Activated CD4-positive, alpha-beta T cell treated with anti-CD3 and anti-CD28 coated beads, Interleukin-2, Interleukin-6, amounts not matched to agents 100 ng/mL and 50 ng/mL, durations not matched to agents 16 hours and 8 hours (primary cell): ENCODE data around the gene S1PR3.

Experiments
- DNase-seq: peaks from one replicate; pipeline ENCODE4 v3.0.0-alpha.2; 2020

S1PR3 gene

DNA sequence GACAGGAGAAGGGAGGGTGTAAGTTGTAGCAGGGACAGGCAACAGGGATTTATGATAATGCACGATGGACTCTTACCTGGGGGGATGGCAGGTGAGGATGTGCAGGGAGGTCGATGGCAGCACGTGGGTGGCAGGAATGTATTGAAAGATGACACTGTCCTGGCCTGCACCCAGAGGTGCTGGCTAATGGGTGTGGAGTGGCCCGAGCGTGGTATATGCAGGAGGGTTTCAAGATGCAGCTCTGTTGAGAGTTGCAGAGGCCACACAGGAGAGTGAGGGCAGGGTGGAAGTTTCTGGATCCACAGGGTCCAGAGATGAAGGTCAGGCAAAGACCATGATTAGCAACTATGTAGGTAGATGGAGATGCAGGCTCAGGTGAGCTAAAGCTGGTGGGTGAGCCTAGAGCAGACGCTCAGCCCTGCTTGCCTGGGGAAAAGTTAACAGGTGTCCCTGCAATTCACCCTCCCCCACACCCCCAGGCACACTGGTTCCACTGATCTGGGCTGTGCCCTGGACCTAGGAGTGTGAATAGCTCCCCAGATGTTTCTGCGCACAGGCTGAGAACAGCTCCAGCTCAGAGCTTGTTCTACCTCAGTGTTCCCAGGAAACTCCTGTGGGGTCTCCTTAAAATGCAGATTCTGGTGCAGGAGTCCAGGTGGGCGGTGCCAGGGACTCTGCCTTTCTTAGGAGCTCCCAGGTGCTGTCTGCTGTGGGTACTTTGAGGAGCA lies 21.5 kb upstream of the S1PR3 start:
- no peak for DNase-seq

DNA sequence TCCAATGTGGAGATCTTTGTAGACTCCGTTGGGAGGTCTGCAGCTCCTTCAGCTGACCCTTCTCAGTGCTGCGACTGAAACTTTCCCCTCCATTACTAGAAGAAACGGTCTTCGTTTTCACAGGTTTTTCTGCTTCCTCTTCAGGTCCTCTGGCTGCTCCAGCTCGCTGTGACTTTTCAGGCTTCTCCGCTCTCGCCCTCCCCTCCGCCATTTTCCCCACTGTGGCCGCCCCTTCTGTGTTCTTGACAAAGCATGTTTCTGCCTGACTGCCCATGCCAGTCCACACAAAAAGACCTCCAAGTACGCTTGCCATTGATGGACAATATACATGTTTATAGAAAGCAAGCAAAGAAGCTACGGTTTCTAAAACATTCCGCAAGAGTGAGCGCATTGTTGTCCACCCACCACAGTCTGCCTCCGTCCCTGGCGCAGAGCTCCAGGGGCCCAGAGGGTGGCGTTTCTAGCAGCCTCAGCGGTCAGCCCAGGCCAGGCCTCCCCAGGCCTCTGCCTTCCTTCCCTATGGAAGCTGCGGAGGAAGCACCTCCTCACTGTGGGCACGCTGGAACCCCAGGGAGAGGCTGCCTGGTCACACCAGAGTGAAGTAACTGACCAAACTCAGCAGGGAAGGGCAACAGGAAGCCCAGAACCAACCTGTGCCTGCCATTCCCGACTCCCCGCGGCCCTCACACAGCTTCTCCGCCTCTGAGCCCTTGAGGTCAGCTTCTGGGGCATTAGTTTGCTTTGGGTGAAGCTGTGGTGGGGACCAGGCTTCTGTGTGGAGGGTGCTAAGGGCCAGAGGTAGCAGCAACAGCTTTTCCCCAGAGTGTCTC lies 19.9 kb upstream of the S1PR3 start:
- no peak for DNase-seq

DNA sequence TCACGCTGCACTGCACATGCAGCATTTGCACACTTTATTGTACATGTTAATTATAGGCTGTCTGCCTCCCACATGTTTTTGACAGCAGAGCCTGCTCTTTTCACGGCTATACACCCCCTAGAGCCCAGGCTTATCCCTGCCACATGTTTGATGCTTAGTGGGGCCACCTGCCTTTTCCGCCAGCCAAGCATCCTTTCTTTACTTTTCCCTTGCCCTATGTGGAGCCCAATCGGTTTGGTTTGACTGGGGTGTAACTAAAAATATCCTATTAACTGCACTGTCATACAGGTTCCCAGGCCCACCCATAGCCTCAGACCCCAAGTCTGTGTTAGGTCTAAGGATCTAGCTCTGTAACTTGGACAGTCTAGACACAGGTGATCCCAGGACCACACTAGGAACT lies 18.9 kb upstream of the S1PR3 start:
- no peak for DNase-seq

DNA sequence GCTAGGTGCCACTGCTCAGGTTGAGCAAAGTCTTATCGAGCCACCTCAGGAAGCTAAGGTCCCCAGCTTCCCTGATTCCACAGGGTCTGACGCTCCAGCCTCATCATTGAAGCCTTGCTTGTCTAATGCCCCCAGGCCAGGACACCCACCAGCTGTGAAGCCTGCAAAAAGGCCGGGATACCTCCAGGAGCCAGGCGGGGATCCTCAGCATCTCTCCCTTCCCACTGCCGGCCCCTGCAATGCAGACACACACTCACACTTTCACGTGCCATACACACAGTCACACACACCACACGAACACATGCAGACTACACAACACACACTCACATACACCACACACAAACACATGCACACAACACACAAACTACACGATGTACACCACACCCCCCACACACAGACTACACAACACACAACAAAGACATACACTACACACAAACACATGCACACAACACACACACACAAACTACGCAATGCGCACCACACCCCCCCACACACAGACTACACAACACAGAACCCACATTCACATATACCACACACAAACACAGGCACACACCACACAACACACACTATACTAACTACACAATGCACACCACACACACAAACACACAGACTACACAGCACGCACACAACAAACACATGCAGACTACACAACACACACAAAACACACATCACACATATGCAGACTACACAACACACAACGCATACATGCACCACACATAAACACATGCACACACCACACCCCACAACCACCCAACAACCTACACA lies 17.8 kb upstream of the S1PR3 start:
- no peak for DNase-seq

GRCh38 chr9:88974641-88975040 lies 16.6 kb upstream of the S1PR3 start:
- DNase-seq: no peak

GRCh38 chr9:88975966-88976889 lies 15.0 kb upstream of the S1PR3 start:
- no peak for DNase-seq

DNA sequence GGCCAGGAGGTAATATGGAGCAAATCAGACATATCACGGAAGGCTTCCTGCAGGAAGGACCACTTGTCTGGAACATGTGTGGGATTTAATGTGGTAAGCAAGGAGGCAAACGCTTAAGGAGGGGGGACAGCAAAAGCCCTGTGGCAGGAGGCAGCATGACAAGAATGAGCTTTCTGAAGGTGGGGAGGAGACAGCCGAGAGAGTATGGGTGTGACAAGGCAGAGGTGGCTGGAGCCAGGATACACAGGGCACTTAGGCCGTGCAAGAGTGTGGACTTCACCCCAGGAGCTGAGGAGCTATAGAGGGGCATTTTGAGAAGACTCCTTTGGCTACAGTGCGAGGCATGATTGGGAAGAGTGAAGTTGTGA lies 14.4 kb upstream of the S1PR3 start:
- DNase-seq: no peak

- no peak for DNase-seq
These were observed 13.2 kb upstream of the S1PR3 start for GRCh38 chr9:88978034-88978433.

DNA sequence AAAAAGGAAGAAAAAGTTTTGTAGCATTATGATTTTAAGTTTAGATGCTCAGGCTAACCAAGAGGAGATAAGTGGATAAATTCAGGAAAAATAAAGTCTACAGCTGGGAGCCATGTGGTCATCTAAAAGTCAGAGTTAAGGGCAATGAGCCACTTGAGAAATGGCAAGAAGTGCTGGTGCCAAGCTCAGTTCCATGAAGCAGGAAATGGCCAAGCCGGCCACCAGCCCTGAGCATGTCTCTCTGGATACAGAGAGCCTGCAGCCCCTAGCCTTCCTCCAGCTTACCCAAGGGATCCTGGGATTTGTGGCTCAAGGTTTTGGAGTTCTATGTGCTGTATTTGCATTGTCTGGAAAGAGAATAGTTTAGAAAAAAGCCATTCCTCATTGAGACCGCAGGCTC lies 12.2 kb upstream of the S1PR3 start:
- DNase-seq: no peak

DNA sequence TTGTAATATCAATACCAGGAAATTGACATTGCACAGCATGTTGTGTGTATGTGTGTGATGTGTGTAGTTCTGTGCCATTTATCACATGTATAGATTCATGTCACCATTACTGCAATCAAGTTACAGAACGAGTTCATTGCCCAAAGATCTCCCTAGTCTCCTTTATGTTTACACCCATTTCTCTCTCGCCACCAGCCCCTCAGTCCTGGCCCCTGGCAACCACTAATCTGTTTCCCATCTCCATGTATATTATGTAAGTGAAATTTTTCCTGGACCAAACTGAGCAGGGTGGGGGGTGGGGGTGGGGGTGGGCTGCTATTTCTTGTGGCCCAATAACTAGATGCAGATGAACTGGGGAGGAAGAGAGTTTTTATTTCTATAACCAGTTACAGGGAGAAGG lies 11.5 kb upstream of the S1PR3 start:
- DNase-seq: no peak

- DNase-seq: no peak
These were observed 10.5 kb upstream of the S1PR3 start for GRCh38 chr9:88980740-88981203.

- no peak for DNase-seq
These were observed 7.3 kb upstream of the S1PR3 start for GRCh38 chr9:88983865-88984542.

- DNase-seq: no peak
These were observed 6.8 kb upstream of the S1PR3 start for GRCh38 chr9:88984543-88984883.

GRCh38 chr9:88985616-88986015 lies 5.7 kb upstream of the S1PR3 start:
- no peak for DNase-seq

GRCh38 chr9:88986776-88987175 lies 4.5 kb upstream of the S1PR3 start:
- no peak for DNase-seq

GRCh38 chr9:88987661-88988060 lies 3.6 kb upstream of the S1PR3 start:
- no peak for DNase-seq

GRCh38 chr9:88988796-88989641 lies 2.2 kb upstream of the S1PR3 start:
- DNase-seq: peak; percentile 74

GRCh38 chr9:88990041-88990728 lies 1.1 kb upstream of the S1PR3 start:
- no peak for DNase-seq

DNA sequence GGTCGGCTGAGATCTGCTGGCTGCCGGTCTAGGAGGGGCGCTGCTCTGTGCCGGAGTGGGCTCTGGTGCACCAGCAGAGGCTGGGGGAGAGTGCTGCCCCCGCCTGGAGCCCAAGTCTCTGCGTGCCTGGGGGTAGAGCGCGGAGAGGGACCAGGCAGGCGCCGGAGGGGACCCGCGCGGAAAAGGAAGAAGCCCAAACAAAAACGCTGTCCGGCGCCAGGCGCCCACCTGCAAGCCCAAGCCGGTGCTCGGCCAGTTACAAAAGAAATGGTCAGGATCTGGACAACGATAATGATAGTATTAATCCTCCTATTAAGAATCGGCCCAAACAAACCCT lies 571 bp upstream of the S1PR3 start:
- no peak for DNase-seq

- no peak for DNase-seq
These were observed 1.3 kb downstream of the S1PR3 start for GRCh38 chr9:88992556-88992955.

DNA sequence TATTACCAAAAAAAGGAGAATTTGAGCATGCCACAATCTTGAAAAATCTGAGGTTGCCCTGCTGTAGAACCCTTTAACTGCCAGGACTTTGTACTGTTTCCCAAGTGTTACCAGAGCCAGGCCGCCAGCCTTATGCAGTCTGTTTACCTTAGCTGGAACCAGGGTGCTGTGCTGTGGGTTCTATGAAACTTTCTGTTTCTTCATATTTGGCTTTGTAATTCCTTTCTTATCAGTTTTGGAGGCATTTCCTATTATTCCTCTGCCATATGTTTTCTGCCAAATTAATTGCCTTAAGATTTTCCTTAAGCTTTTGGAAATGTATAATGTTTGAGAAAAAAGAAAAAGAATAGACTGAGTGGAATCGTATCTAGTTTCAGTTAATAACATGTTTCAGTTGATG lies 2.1 kb downstream of the S1PR3 start:
- DNase-seq: no peak
